ENCODE measurements around the gene RAD51B. TPM values are rescaled to one million over a fixed set of nuclear protein-coding genes. Genes with fewer than 3 reads are reported as not detected.

Gene RAD51B
- polyA plus RNA-seq, 1 donor (not counting 4 experiments of a cell fraction or from before 2014, with no cell fraction given): 13.3 TPM

- no peaks in the 10 kb centered on the region for H3K79me2 ChIP-seq (ENCODE audit: control insufficient read depth, insufficient read depth, low read length)
- no peak overlapping the region for H2AFZ ChIP-seq (ENCODE audit: control insufficient read depth, low read length)
- no peak overlapping the region for H3K9ac ChIP-seq (ENCODE audit: control insufficient read depth, extremely low read depth, insufficient read depth, low read length)
- no peaks in the 10 kb centered on the region for H3K9me3 ChIP-seq (ENCODE audit: control insufficient read depth, low read depth, low read length)
- no peaks in the 10 kb centered on the region for H4K20me1 ChIP-seq (ENCODE audit: control insufficient read depth, extremely low read depth, insufficient read depth, low read length)
- no peak for TF ChIP-seq EZH2 (IDR thresholded peaks at IDR 0.05; ENCODE audit: low read length)
- H3K9me1 ChIP-seq (ENCODE audit: control insufficient read depth, extremely low read depth, insufficient read depth, low read length): no peaks in the 10 kb centered on the region
- DNase-seq (ENCODE audit: low read depth, low spot score): no peak
- no peak overlapping the region for H3K4me3 ChIP-seq (ENCODE audit: control insufficient read depth in 2 of 3, extremely low read depth in 1 of 3, insufficient read depth in 2 of 3, low read depth in 1 of 3, low read length in 3 of 3)
- FAIRE-seq: no peak
- no peak overlapping the region for H3K27ac ChIP-seq (ENCODE audit: control insufficient read depth, insufficient read depth, low read length)
- no peaks in the 10 kb centered on the region for H3K36me3 ChIP-seq (ENCODE audit: control insufficient read depth in 2 of 2, extremely low read depth in 1 of 2, insufficient read depth in 2 of 2, low read length in 2 of 2)
- no peaks in the 10 kb centered on the region for H3K27me3 ChIP-seq (ENCODE audit: control insufficient read depth, extremely low read depth, insufficient read depth, low read length)
- peaks cover 6% of the 10 kb centered on the region for H3K4me1 ChIP-seq (ENCODE audit: control insufficient read depth, extremely low read depth, insufficient read depth, low read length)
- dilution Hi-C loops (cut with MboI; ENCODE audit: extremely low pct_ligation_motif_present, low sequenced_read_pairs): no loop called here
- no peak overlapping the region for H3K4me2 ChIP-seq (ENCODE audit: control insufficient read depth, extremely low read depth, insufficient read depth, low read depth, low read length)
These were observed 681.6 kb downstream of the RAD51B start for GRCh38 chr14:68501171-68501570.

- H3K27ac ChIP-seq (ENCODE audit: control insufficient read depth, insufficient read depth, low read length): no peak overlapping the region
- H3K9me3 ChIP-seq (ENCODE audit: control insufficient read depth, low read depth, low read length): no peaks in the 10 kb centered on the region
- H3K79me2 ChIP-seq (ENCODE audit: control insufficient read depth, insufficient read depth, low read length): no peaks in the 10 kb centered on the region
- H2AFZ ChIP-seq (ENCODE audit: control insufficient read depth, low read length): no peak overlapping the region
- FAIRE-seq (no peak), DNase-seq (ENCODE audit: low read depth, low spot score) (no peak)
- no peak for TF ChIP-seq CTCF (optimal IDR thresholded peaks at IDR 0.05 in 1 of 3, IDR thresholded peaks at IDR 0.05 in 1 of 3, conservative IDR thresholded peaks at IDR 0.05 in 1 of 3; ENCODE audit: extremely low read depth in 1 of 3, insufficient read depth in 2 of 3, low read length in 3 of 3)
- no peak for TF ChIP-seq EZH2 (IDR thresholded peaks at IDR 0.05; ENCODE audit: low read length)
- H3K9ac ChIP-seq (ENCODE audit: control insufficient read depth, extremely low read depth, insufficient read depth, low read length): no peak overlapping the region
- no peaks in the 10 kb centered on the region for H3K36me3 ChIP-seq (ENCODE audit: control insufficient read depth in 2 of 2, extremely low read depth in 1 of 2, insufficient read depth in 2 of 2, low read length in 2 of 2)
- no peaks in the 10 kb centered on the region for H3K27me3 ChIP-seq (ENCODE audit: control insufficient read depth, extremely low read depth, insufficient read depth, low read length)
- dilution Hi-C loops (cut with MboI; ENCODE audit: extremely low pct_ligation_motif_present, low sequenced_read_pairs): no loop called here
- no peaks in the 10 kb centered on the region for H3K9me1 ChIP-seq (ENCODE audit: control insufficient read depth, extremely low read depth, insufficient read depth, low read length)
- H4K20me1 ChIP-seq (ENCODE audit: control insufficient read depth, extremely low read depth, insufficient read depth, low read length): no peaks in the 10 kb centered on the region
- H3K4me3 ChIP-seq (ENCODE audit: control insufficient read depth in 2 of 3, extremely low read depth in 1 of 3, insufficient read depth in 2 of 3, low read depth in 1 of 3, low read length in 3 of 3): no peak overlapping the region
- H3K4me1 ChIP-seq (ENCODE audit: control insufficient read depth, extremely low read depth, insufficient read depth, low read length): peaks cover 11% of the 10 kb centered on the region
- no peak overlapping the region for H3K4me2 ChIP-seq (ENCODE audit: control insufficient read depth, extremely low read depth, insufficient read depth, low read depth, low read length)
These were observed 682.1 kb downstream of the RAD51B start for GRCh38 chr14:68501614-68502052.

- dilution Hi-C loops (cut with MboI; ENCODE audit: extremely low pct_ligation_motif_present, low sequenced_read_pairs): no loop called here
These were observed 682.7 kb downstream of the RAD51B start for GRCh38 chr14:68502230-68502629.

More at GRCh38 chr14:68502230-68502629, 682.7 kb downstream of the RAD51B start:
- TF ChIP-seq EZH2 (IDR thresholded peaks at IDR 0.05; ENCODE audit: low read length) (no peak), CTCF (optimal IDR thresholded peaks at IDR 0.05 in 1 of 3, IDR thresholded peaks at IDR 0.05 in 1 of 3, conservative IDR thresholded peaks at IDR 0.05 in 1 of 3; ENCODE audit: extremely low read depth in 1 of 3, insufficient read depth in 2 of 3, low read length in 3 of 3) (no peak)
- no peaks in the 10 kb centered on the region for H3K36me3 ChIP-seq (ENCODE audit: control insufficient read depth in 2 of 2, extremely low read depth in 1 of 2, insufficient read depth in 2 of 2, low read length in 2 of 2)
- H3K4me1 ChIP-seq (ENCODE audit: control insufficient read depth, extremely low read depth, insufficient read depth, low read length): peaks cover 17% of the 10 kb centered on the region
- H3K9me1 ChIP-seq (ENCODE audit: control insufficient read depth, extremely low read depth, insufficient read depth, low read length): no peaks in the 10 kb centered on the region
- DNase-seq (ENCODE audit: low read depth, low spot score) (no peak), FAIRE-seq (no peak)
- H4K20me1 ChIP-seq (ENCODE audit: control insufficient read depth, extremely low read depth, insufficient read depth, low read length): no peaks in the 10 kb centered on the region
- H3K4me2 ChIP-seq (ENCODE audit: control insufficient read depth, extremely low read depth, insufficient read depth, low read depth, low read length): no peak overlapping the region
- no peaks in the 10 kb centered on the region for H3K27me3 ChIP-seq (ENCODE audit: control insufficient read depth, extremely low read depth, insufficient read depth, low read length)
- no peak overlapping the region for H3K27ac ChIP-seq (ENCODE audit: control insufficient read depth, insufficient read depth, low read length)
- no peak overlapping the region for H3K4me3 ChIP-seq (ENCODE audit: control insufficient read depth in 2 of 3, extremely low read depth in 1 of 3, insufficient read depth in 2 of 3, low read depth in 1 of 3, low read length in 3 of 3)
- H2AFZ ChIP-seq (ENCODE audit: control insufficient read depth, low read length): no peak overlapping the region
- no peaks in the 10 kb centered on the region for H3K79me2 ChIP-seq (ENCODE audit: control insufficient read depth, insufficient read depth, low read length)
- no peak overlapping the region for H3K9ac ChIP-seq (ENCODE audit: control insufficient read depth, extremely low read depth, insufficient read depth, low read length)
- no peaks in the 10 kb centered on the region for H3K9me3 ChIP-seq (ENCODE audit: control insufficient read depth, low read depth, low read length)

Data from keratinocyte (primary cell).